IMR-90 (cell line): Measurements from ENCODE around the gene APBB1IP. TPM values are rescaled to one million over a fixed set of nuclear protein-coding genes. Genes with fewer than 3 reads are reported as not detected.

Source experiments
- ATAC-seq: fragments of 200-7000 bp; cut with Tn5 transposase; 2 replicates; pipeline ENCODE4 v1.9.1; 2020; ENCODE audit warnings: low read depth, mild to moderate bottlenecking, moderate library complexity
- BruUV-seq: library from RNA; stranded (reverse); fragments of 400-500 nt; replicated peaks from 2 replicates; lab custom pipeline; 2021; lab: Mats Ljungman, UMichigan
- CTCF ChIA-PET: fragments of 300-600 bp; formaldehyde crosslinking; extraction: SDS; loops from one replicate; lab custom pipeline; 2021; ENCODE audit warnings: antibody characterized with exemption; lab: Yijun Ruan, JAX
- POLR2A ChIA-PET: fragments of 300-600 bp; sonication (Branson Sonifier 250); formaldehyde crosslinking; loops from one replicate; lab custom pipeline; 2022; ENCODE audit warnings: antibody characterized with exemption; ENCODE audit not compliant: unreplicated experiment; lab: Charles Lee
- DNase-seq: peaks from one replicate; pipeline ENCODE4 v3.0.0; 2013
- H2AFZ ChIP-seq: replicated peaks from 2 replicates; pipeline ENCODE3; 2013; ENCODE audit warnings: low read length, mild to moderate bottlenecking; ENCODE audit not compliant: poor library complexity
- H2AK5ac ChIP-seq: 2 replicates; pipeline ENCODE4 v1.6.1; 2013; ENCODE audit warnings: low read depth, low read length, inconsistent platforms
- H2AK9ac ChIP-seq: replicated peaks from 2 replicates; pipeline ENCODE3; 2013; ENCODE audit warnings: mild to moderate bottlenecking, low read depth, low read length, moderate library complexity; ENCODE audit not compliant: poor library complexity
- H2BK120ac ChIP-seq: 2 replicates; pipeline ENCODE4 v1.6.1; 2013; ENCODE audit warnings: low read depth, low read length, inconsistent platforms
- H2BK15ac ChIP-seq: 3 replicates; pipeline ENCODE4 v1.6.1; 2013; ENCODE audit warnings: low read depth, low read length, inconsistent platforms
- H2BK20ac ChIP-seq: 2 replicates; pipeline ENCODE4 v1.6.1; 2013; ENCODE audit warnings: low read depth, mild to moderate bottlenecking, inconsistent platforms, low read length, moderate library complexity
- H2BK5ac ChIP-seq: 2 replicates; pipeline ENCODE4 v1.6.1; 2013; ENCODE audit warnings: mild to moderate bottlenecking, low read depth, low read length, inconsistent platforms; ENCODE audit not compliant: poor library complexity, severe bottlenecking
- H3K14ac ChIP-seq: replicated peaks from 2 replicates; pipeline ENCODE4 v1.6.1; 2013; ENCODE audit warnings: low read depth, low read length, inconsistent platforms
- H3K18ac ChIP-seq: 2 replicates; pipeline ENCODE4 v1.6.1; 2013; ENCODE audit warnings: low read depth, low read length, control low read depth
- H3K23ac ChIP-seq: 2 replicates; pipeline ENCODE4 v1.6.1; 2013; ENCODE audit warnings: low read depth, low read length, inconsistent platforms
- H3K27ac ChIP-seq: 2 replicates; pipeline ENCODE4 v1.5.1; 2013; ENCODE audit warnings: mild to moderate bottlenecking, control low read depth, low read length; ENCODE audit not compliant: insufficient read depth
- H3K27me3 ChIP-seq: 2 replicates; pipeline ENCODE4 v1.6.1; 2013; ENCODE audit warnings: low read length; ENCODE audit not compliant: control insufficient read depth, insufficient read depth
- H3K36me3 ChIP-seq: 2 replicates; pipeline ENCODE4 v1.6.1; 2013; ENCODE audit warnings: low read length, mixed read lengths; ENCODE audit not compliant: control insufficient read depth, insufficient read depth
- H3K4ac ChIP-seq: 2 replicates; pipeline ENCODE4 v1.6.1; 2013; ENCODE audit warnings: low read depth, low read length, inconsistent platforms
- H3K4me1 ChIP-seq: 2 replicates; pipeline ENCODE4 v1.6.1; 2013; ENCODE audit warnings: low read length, mixed read lengths; ENCODE audit not compliant: control insufficient read depth, insufficient read depth
- H3K4me2 ChIP-seq: 2 replicates; pipeline ENCODE4 v1.6.1; 2013; ENCODE audit warnings: low read depth, mild to moderate bottlenecking, control low read depth, low read length, moderate library complexity
- H3K4me3 ChIP-seq: 2 replicates; pipeline ENCODE4 v1.5.1; 2013; ENCODE audit warnings: low read depth, mild to moderate bottlenecking, control low read depth, low read length, moderate library complexity; ENCODE audit not compliant: insufficient read depth
- H3K56ac ChIP-seq: 2 replicates; pipeline ENCODE4 v1.6.1; 2013; ENCODE audit warnings: low read length, inconsistent platforms; ENCODE audit not compliant: insufficient read depth; ENCODE audit errors: extremely low read depth
- H3K79me1 ChIP-seq, 2 experiments: 2 replicates each; pipeline ENCODE4 v1.6.1; 2013; ENCODE audit warnings: low read length in 2 of 2, inconsistent platforms in 1 of 2, low read depth in 1 of 2
- H3K9ac ChIP-seq: 2 replicates; pipeline ENCODE4 v1.6.1; 2013; ENCODE audit warnings: low read depth, low read length, control low read depth
- H3K9me1 ChIP-seq: 2 replicates; pipeline ENCODE4 v1.6.1; 2013; ENCODE audit warnings: low read length, inconsistent platforms; ENCODE audit not compliant: insufficient read depth
- H3K9me3 ChIP-seq: 2 replicates; pipeline ENCODE4 v1.6.1; 2013; ENCODE audit warnings: low read length; ENCODE audit not compliant: control insufficient read depth, insufficient read depth
- H4K20me1 ChIP-seq: 2 replicates; pipeline ENCODE4 v1.6.1; 2013; ENCODE audit warnings: low read length, inconsistent platforms; ENCODE audit not compliant: insufficient read depth
- H4K5ac ChIP-seq: 2 replicates; pipeline ENCODE4 v1.6.1; 2013; ENCODE audit warnings: mild to moderate bottlenecking, low read depth, low read length, control low read depth
- H4K8ac ChIP-seq, 2 experiments: 2 replicates each; pipeline ENCODE4 v1.6.1; 2013; ENCODE audit warnings: low read depth in 2 of 2, low read length in 2 of 2, control low read depth in 1 of 2, inconsistent platforms in 1 of 2
- H4K91ac ChIP-seq: 2 replicates; pipeline ENCODE4 v1.6.1; 2013; ENCODE audit warnings: low read depth, low read length, inconsistent platforms; ENCODE audit not compliant: insufficient read depth
- BHLHE40 ChIP-seq: fragments of 150-350 bp; IDR thresholded peaks from 2 replicates; pipeline ENCODE4 v1.6.1; 2016; ENCODE audit warnings: mild to moderate bottlenecking, low read depth, low read length
- CHD1 ChIP-seq: IDR thresholded peaks from 2 replicates; pipeline ENCODE4 v1.6.1; 2012; ENCODE audit warnings: low read depth, low read length, improper control_type of control experiment
- CTCF ChIP-seq: conservative IDR thresholded peaks from 2 replicates; pipeline ENCODE4 v1.5.1; 2012; ENCODE audit warnings: mild to moderate bottlenecking, low read depth, low read length, improper control_type of control experiment
- ELK1 ChIP-seq: fragments of 150-350 bp; IDR thresholded peaks from 2 replicates; pipeline ENCODE4 v1.6.1; 2016; ENCODE audit warnings: low read depth, mild to moderate bottlenecking, low read length, moderate library complexity, borderline replicate concordance
- MAFK ChIP-seq: IDR thresholded peaks from 2 replicates; pipeline ENCODE4 v1.6.1; 2012; ENCODE audit warnings: low read depth, low read length, improper control_type of control experiment
- MAZ ChIP-seq: IDR thresholded peaks from 2 replicates; pipeline ENCODE4 v1.6.1; 2012; ENCODE audit warnings: low read depth, mild to moderate bottlenecking, low read length, improper control_type of control experiment, moderate library complexity, borderline replicate concordance
- MXI1 ChIP-seq: IDR thresholded peaks from 2 replicates; pipeline ENCODE4 v1.6.1; 2012; ENCODE audit warnings: low read depth, mild to moderate bottlenecking, low read length, moderate library complexity, borderline replicate concordance
- NFE2L2 ChIP-seq: fragments of 150-350 bp; IDR thresholded peaks from 2 replicates; pipeline ENCODE4 v1.6.1; 2016; ENCODE audit warnings: low read depth, mild to moderate bottlenecking, low read length
- POLR2A ChIP-seq: IDR thresholded peaks from 2 replicates; pipeline ENCODE4 v1.6.1; 2012; ENCODE audit warnings: mild to moderate bottlenecking, low read depth, low read length
- RAD21 ChIP-seq: IDR thresholded peaks from 2 replicates; pipeline ENCODE4 v1.6.1; 2012; ENCODE audit warnings: low read length, improper control_type of control experiment
- SMC3 ChIP-seq: fragments of 150-350 bp; IDR thresholded peaks from 2 replicates; pipeline ENCODE4 v1.6.1; 2016; ENCODE audit warnings: low read depth, mild to moderate bottlenecking, antibody characterized with exemption, low read length, moderate library complexity
- USF2 ChIP-seq: fragments of 150-350 bp; IDR thresholded peaks from 2 replicates; pipeline ENCODE4 v1.6.1; 2017; ENCODE audit warnings: mild to moderate bottlenecking, antibody characterized with exemption, low read length, low read depth
- WGBS, 2 experiments: methylation state at CpG; one replicate each; pipeline versions ENCODE4 v1.1.5 to v1.1.7; 2013; ENCODE audit warnings: missing lambda C conversion rate in 2 of 2; ENCODE audit not compliant: insufficient read length in 1 of 2; ENCODE audit errors: extremely low coverage in 2 of 2; 5-methylcytosine and 5-hydroxymethylcytosine counted together
- dilution Hi-C: fragments of 300-500 bp; cut with HindIII; formaldehyde crosslinking; loops from one replicate; pipeline ENCODE4 v1.14.3; 2018; ENCODE audit warnings: low sequenced_read_pairs; ENCODE audit not compliant: unreplicated experiment
- in situ Hi-C: fragments of 300-500 bp; cut with MboI; formaldehyde crosslinking; loops from 3 replicates; pipeline ENCODE4 v1.14.3; 2019; ENCODE audit warnings: low sequenced_read_pairs, inconsistent platforms, mixed read lengths
- intact Hi-C: fragments of 100-400 bp; cut with micrococcal nuclease; formaldehyde crosslinking; loops from 2 replicates; pipeline ENCODE4 v1.10.0; 2022
- polyA plus RNA-seq, 3 experiments: library from polyadenylated mRNA; depleted of rRNA; stranded (reverse); fragments of >200 nt; gene quantifications; 2 replicates each; pipeline ENCODE4 v1.2.3, GENCODE V29; 2012; ENCODE audit warnings: low replicate concordance in 1 of 3
- total RNA-seq: library from RNA; depleted of rRNA; stranded (reverse); fragments of >200 nt; gene quantifications from 2 replicates; pipeline ENCODE4 v1.2.3, GENCODE V29; 2012

Gene APBB1IP
- total and polyA plus RNA-seq, 2 of the 4 experiments (the other 2 are of a cell fraction), result not detected

- no peaks in the 10 kb centered on the region for H3K9me1 ChIP-seq
- no peak overlapping the region for H4K5ac ChIP-seq
- H2BK120ac ChIP-seq, result no peak overlapping the region
- no peak overlapping the region for H4K8ac ChIP-seq
- WGBS, 2 experiments, result 100% methylated on average over 1 of the region's 14 CpGs; no CpG with 5 or more reads in 1 of the 2 experiments
- H2BK15ac ChIP-seq, result no peak overlapping the region
- intact Hi-C loops, result no loop called here
- H3K9me3 ChIP-seq, result peaks cover 10% of the 10 kb centered on the region
- no peak overlapping the region for H4K91ac ChIP-seq
- no peaks in the 10 kb centered on the region for H3K27me3 ChIP-seq
- POLR2A ChIA-PET, result no interaction called here
- no peak overlapping the region for H3K56ac ChIP-seq
- no peaks in the 10 kb centered on the region for H3K79me1 ChIP-seq
- H3K4ac ChIP-seq, result no peak overlapping the region
- no peak overlapping the region for H2AK5ac ChIP-seq
- in situ Hi-C loops, result no loop called here
- no peak overlapping the region for H3K4me2 ChIP-seq
- no peak overlapping the region for H3K23ac ChIP-seq
- no peak overlapping the region for H2BK5ac ChIP-seq
- CTCF ChIA-PET, result no interaction called here
- H2BK20ac ChIP-seq, result no peak overlapping the region
- no peak for ATAC-seq
- H3K4me3 ChIP-seq, result no peak overlapping the region
- H3K4me1 ChIP-seq, result no peaks in the 10 kb centered on the region
- dilution Hi-C loops, result no loop called here
- H4K20me1 ChIP-seq, result no peaks in the 10 kb centered on the region
- no peak overlapping the region for H3K27ac ChIP-seq
- no peak overlapping the region for H2AFZ ChIP-seq
- no peak overlapping the region for H3K18ac ChIP-seq
- no peak overlapping the region for H3K9ac ChIP-seq
- no peaks in the 10 kb centered on the region for H3K36me3 ChIP-seq
- TF ChIP-seq SMC3 (no peak), MAFK (no peak), USF2 (no peak), CHD1 (no peak), MAZ (no peak), NFE2L2 (no peak), MXI1 (no peak), POLR2A (no peak), ELK1 (no peak), CTCF (no peak), RAD21 (no peak), BHLHE40 (no peak)
- no peak overlapping the region for H2AK9ac ChIP-seq
- DNase-seq, result no peak
- H3K14ac ChIP-seq, result no peak overlapping the region
- BruUV-seq, result no TSS peak
Observed at GRCh38 chr10:26439406-26440087, 1.4 kb downstream of the APBB1IP start.
